ENCODE measurements around the gene FIBCD1. TPM values are rescaled to one million over a fixed set of nuclear protein-coding genes. Genes with fewer than 3 reads are reported as not detected.
"Not testable (repeated sequence)": the region's sequence is repeated elsewhere in the genome, so short reads cannot be mapped to it uniquely, and the experiment has no call there.

Gene FIBCD1
- total RNA-seq, 1 experiment from 2014 or later = 6.6 TPM

DNA sequence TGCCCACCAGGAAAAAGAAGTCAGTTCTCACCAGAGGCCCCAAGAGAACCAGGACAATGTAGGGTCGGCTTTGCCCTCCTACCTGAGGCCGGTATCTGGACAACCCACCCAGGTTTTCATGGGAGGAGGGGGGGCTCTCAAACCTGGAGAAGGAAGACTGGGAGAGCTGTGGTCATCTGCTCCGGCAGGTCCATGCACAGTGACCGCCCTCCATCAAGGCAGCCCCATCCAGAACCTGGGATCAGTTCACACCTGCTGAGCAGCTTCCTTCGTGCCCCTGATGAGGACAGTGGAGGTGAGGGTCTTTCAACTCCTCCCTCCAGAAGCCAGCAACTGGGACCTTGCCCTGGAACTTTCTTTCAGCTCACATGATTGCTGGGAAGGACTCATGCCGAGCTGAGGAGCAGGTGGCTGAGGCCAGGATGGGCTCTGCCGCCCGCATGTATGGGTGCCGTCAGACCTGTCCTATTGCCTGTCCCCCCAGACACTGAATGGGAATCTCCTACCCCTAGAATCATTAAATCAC, 20.8 kb upstream of the FIBCD1 start (continued):
- TF ChIP-seq, protein P1, sequence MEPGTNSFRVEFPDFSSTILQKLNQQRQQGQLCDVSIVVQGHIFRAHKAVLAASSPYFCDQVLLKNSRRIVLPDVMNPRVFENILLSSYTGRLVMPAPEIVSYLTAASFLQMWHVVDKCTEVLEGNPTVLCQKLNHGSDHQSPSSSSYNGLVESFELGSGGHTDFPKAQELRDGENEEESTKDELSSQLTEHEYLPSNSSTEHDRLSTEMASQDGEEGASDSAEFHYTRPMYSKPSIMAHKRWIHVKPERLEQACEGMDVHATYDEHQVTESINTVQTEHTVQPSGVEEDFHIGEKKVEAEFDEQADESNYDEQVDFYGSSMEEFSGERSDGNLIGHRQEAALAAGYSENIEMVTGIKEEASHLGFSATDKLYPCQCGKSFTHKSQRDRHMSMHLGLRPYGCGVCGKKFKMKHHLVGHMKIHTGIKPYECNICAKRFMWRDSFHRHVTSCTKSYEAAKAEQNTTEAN (CRISPR knock-in tag; IDR thresholded peaks at IDR 0.05) = no peak
- TF ChIP-seq ZNF232 (CRISPR knock-in tag; IDR thresholded peaks at IDR 0.05) = no peak
- no peak for TF ChIP-seq CREM (CRISPR knock-in tag; IDR thresholded peaks at IDR 0.05)
- TF ChIP-seq, protein P2, sequence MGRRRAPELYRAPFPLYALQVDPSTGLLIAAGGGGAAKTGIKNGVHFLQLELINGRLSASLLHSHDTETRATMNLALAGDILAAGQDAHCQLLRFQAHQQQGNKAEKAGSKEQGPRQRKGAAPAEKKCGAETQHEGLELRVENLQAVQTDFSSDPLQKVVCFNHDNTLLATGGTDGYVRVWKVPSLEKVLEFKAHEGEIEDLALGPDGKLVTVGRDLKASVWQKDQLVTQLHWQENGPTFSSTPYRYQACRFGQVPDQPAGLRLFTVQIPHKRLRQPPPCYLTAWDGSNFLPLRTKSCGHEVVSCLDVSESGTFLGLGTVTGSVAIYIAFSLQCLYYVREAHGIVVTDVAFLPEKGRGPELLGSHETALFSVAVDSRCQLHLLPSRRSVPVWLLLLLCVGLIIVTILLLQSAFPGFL (CRISPR knock-in tag; IDR thresholded peaks at IDR 0.05; ENCODE audit: borderline replicate concordance) = no peak
- TF ChIP-seq ATF1 (CRISPR knock-in tag; IDR thresholded peaks at IDR 0.05) = no peak
- TF ChIP-seq FOXK1 (CRISPR knock-in tag; IDR thresholded peaks at IDR 0.05) = no peak
- no peak for TF ChIP-seq ZNF396 (CRISPR knock-in tag; IDR thresholded peaks at IDR 0.05; ENCODE audit: borderline replicate concordance)
- TF ChIP-seq, protein P3, sequence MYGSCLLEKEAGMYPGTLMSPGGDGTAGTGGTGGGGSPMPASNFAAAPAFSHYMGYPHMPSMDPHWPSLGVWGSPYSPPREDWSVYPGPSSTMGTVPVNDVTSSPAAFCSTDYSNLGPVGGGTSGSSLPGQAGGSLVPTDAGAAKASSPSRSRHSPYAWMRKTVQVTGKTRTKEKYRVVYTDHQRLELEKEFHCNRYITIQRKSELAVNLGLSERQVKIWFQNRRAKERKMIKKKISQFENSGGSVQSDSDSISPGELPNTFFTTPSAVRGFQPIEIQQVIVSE (CRISPR knock-in tag; IDR thresholded peaks at IDR 0.05; ENCODE audit: borderline replicate concordance) = no peak
- no peak for TF ChIP-seq KAT7 (CRISPR knock-in tag; IDR thresholded peaks at IDR 0.05; ENCODE audit: borderline replicate concordance)
- TF ChIP-seq FOXJ3 (CRISPR knock-in tag; IDR thresholded peaks at IDR 0.05; ENCODE audit: borderline replicate concordance) = no peak

DNA sequence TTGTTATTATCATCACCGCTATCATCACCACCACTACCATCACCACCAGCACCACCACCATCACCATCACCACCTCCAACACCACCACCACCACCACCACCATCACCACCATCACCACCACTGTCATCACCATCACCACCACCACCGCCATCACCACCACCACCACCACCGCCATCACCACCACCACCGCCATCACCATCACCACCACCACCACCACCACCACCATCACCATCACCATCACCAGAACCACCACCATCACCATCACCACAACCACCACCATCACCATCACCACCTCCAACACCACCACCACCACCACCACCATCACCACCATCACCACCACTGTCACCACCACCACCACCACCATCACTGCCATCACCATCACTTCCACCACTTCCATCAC, 19.5 kb upstream of the FIBCD1 start:
- H3K36me3 Mint-ChIP-seq; POLR2A ChIA-PET; H3K4me1 Mint-ChIP-seq; ATAC-seq; H3K27me3 Mint-ChIP-seq (ENCODE audit: low read depth); H3K9me3 Mint-ChIP-seq; CTCF ChIA-PET; H3K27ac Mint-ChIP-seq; H3K4me3 Mint-ChIP-seq; DNase-seq (ENCODE audit: low spot score): not testable (repeated sequence)

DNA sequence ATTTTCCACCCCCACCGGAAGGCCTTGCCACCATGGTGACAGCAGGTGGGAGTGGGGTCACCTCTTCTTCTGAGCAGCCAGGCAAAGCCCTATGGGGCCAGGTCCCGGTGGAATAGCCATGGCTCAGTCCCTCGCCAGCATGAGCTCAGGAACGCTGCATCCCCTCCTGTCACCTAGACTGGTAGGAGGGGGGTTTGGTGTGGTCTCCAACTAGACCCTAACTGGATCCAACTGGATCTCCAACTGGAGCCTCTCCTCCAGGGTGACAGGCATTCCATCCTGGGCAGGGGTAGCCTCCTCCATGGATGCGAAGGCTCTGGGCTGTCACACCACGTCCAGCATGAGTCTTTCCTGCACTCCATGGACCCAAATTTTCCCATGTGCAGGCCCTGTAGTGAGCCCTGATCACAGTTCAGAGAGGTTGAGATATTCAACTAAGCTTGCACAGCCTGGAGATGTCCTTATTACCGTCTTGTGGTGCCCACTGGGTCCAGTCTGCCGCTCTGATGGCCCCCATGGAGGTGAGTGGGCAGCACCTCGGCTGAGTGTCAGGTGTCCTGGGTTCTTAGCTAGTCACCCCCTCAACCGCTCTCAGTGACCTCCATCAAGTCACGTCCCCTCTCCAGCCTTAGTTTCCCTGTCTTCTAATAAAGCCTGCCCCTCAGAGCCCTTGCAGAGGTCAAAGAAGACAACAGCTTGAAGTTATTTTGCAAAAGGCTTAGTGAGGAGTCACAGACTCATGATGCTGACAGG, 18.6 kb upstream of the FIBCD1 start:
- TF ChIP-seq NR3C1 (CRISPR knock-in tag; conservative IDR thresholded peaks at IDR 0.05; ENCODE audit: low read depth) = no peak
- TF ChIP-seq, protein P4, sequence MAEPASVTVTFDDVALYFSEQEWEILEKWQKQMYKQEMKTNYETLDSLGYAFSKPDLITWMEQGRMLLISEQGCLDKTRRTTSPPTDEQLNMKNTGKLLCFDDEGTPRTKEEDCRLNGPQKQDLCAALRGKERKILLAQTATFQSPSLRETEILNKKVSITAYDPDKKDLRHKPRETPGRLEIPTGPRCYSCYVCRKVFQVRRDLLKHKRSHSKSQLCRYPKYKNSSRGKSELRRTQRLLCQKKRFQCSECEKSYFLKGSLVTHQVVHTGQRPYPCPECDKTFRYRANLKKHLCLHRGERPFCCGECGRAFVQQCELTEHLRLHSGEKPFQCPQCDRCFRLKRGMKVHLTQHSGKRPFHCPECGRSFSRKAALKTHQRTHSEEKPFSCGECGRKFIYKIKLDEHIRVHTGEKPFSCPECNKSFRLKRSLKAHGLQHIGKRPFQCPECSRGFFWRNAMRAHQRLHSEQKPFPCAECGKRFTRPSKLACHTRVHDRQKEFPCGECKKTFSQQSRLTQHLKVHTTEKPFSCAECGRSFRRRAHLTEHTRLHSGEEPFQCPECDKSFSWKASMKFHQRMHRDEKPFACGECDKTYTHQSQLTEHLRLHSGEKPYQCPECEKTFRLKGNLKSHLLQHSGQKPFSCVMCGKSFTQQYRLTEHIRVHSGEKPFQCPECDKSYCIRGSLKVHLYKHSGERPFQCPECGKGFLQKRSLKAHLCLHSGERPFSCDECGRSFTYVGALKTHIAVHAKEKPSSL (CRISPR knock-in tag; conservative IDR thresholded peaks at IDR 0.05) = no peak
- no peak for TF ChIP-seq CREM (CRISPR knock-in tag; IDR thresholded peaks at IDR 0.05)
- TF ChIP-seq RORB (CRISPR knock-in tag; IDR thresholded peaks at IDR 0.05) = no peak
- TF ChIP-seq, protein P5, sequence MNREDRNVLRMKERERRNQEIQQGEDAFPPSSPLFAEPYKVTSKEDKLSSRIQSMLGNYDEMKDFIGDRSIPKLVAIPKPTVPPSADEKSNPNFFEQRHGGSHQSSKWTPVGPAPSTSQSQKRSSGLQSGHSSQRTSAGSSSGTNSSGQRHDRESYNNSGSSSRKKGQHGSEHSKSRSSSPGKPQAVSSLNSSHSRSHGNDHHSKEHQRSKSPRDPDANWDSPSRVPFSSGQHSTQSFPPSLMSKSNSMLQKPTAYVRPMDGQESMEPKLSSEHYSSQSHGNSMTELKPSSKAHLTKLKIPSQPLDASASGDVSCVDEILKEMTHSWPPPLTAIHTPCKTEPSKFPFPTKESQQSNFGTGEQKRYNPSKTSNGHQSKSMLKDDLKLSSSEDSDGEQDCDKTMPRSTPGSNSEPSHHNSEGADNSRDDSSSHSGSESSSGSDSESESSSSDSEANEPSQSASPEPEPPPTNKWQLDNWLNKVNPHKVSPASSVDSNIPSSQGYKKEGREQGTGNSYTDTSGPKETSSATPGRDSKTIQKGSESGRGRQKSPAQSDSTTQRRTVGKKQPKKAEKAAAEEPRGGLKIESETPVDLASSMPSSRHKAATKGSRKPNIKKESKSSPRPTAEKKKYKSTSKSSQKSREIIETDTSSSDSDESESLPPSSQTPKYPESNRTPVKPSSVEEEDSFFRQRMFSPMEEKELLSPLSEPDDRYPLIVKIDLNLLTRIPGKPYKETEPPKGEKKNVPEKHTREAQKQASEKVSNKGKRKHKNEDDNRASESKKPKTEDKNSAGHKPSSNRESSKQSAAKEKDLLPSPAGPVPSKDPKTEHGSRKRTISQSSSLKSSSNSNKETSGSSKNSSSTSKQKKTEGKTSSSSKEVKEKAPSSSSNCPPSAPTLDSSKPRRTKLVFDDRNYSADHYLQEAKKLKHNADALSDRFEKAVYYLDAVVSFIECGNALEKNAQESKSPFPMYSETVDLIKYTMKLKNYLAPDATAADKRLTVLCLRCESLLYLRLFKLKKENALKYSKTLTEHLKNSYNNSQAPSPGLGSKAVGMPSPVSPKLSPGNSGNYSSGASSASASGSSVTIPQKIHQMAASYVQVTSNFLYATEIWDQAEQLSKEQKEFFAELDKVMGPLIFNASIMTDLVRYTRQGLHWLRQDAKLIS (CRISPR knock-in tag; IDR thresholded peaks at IDR 0.05; ENCODE audit: borderline replicate concordance) = no peak
- no peak for TF ChIP-seq ZNF416 (CRISPR knock-in tag; IDR thresholded peaks at IDR 0.05)
- TF ChIP-seq NR1H2 (CRISPR knock-in tag; IDR thresholded peaks at IDR 0.05) = no peak
- TF ChIP-seq, protein P6, sequence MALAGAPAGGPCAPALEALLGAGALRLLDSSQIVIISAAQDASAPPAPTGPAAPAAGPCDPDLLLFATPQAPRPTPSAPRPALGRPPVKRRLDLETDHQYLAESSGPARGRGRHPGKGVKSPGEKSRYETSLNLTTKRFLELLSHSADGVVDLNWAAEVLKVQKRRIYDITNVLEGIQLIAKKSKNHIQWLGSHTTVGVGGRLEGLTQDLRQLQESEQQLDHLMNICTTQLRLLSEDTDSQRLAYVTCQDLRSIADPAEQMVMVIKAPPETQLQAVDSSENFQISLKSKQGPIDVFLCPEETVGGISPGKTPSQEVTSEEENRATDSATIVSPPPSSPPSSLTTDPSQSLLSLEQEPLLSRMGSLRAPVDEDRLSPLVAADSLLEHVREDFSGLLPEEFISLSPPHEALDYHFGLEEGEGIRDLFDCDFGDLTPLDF (CRISPR knock-in tag; IDR thresholded peaks at IDR 0.05) = no peak
- DNase-seq (ENCODE audit: low spot score) (no peak), ATAC-seq (no peak)
- Mint-ChIP-seq H3K4me3 (no peak overlapping the region), H3K9me3 (peaks cover 10% of the 10 kb centered on the region), H3K27me3 (ENCODE audit: low read depth) (no peaks in the 10 kb centered on the region), H3K27ac (no peak overlapping the region), H3K36me3 (peaks cover 4% of the 10 kb centered on the region), H3K4me1 (no peaks in the 10 kb centered on the region)
- ChIA-PET POLR2A (no interaction called here), CTCF (interaction anchor here (1.0 kb wide), 1 partner anchor 41 kb away, joined by 5 read pairs; no protein-coding TSS in a partner anchor)
